GM18858 (cell line): ENCODE data around the gene RIMOC1.

Experiments
- ATAC-seq: cut with Tn5 transposase; IDR thresholded peaks from one replicate; pipeline ENCODE4 v1.9.1; 2021; ENCODE audit not compliant: unreplicated experiment

RIMOC1 gene, protein sequence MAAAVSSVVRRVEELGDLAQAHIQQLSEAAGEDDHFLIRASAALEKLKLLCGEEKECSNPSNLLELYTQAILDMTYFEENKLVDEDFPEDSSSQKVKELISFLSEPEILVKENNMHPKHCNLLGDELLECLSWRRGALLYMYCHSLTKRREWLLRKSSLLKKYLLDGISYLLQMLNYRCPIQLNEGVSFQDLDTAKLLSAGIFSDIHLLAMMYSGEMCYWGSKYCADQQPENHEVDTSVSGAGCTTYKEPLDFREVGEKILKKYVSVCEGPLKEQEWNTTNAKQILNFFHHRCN

DNA sequence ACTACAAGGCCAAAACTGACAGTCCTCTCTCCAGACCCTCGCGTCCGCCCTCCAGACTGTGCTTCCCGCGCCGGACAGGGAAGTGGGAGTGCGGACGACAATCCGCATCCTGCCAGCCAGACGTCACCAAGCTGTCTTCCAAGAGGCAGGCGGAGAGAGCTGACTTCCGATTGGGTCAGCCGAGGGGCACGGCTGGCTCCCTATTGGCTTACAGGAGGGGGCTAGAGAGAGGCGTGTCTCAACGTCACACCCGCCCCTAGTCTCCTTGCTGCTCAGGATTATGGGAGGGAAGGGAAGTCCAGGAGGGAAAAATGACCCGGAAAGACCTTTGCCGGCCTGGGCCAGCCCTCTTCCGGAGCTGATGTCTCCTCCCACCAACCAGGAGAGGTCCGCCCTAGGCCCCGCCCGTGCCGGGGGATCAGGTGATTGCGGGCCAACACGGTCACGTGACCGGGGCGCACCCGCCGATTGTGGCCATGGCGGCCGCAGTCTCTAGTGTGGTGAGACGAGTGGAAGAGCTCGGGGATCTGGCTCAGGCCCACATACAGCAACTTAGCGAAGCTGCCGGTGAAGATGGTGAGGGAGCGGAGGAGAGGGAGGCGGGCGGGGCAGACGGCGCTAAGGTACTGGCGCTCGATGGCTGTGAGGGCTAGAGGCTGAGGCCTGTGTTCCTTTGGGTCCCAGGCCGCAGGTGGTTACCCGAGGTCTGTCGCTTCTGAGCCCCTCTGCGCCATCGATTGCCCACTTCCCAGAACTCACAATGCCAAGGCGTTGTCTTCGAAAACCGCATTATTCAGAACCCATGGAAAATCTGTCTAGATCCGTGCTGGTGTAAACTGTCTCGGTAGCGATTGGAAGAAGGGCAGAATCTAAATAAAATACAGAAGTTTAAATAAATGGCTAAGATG lies at the start of gene RIMOC1:
TSS of gene RIMOC1 (plus strand) at position 453 of the 908 bp plus-strand sequence. CDS start at position 477, 24 bp downstream.
- ATAC-seq: peak; percentile 97

DNA sequence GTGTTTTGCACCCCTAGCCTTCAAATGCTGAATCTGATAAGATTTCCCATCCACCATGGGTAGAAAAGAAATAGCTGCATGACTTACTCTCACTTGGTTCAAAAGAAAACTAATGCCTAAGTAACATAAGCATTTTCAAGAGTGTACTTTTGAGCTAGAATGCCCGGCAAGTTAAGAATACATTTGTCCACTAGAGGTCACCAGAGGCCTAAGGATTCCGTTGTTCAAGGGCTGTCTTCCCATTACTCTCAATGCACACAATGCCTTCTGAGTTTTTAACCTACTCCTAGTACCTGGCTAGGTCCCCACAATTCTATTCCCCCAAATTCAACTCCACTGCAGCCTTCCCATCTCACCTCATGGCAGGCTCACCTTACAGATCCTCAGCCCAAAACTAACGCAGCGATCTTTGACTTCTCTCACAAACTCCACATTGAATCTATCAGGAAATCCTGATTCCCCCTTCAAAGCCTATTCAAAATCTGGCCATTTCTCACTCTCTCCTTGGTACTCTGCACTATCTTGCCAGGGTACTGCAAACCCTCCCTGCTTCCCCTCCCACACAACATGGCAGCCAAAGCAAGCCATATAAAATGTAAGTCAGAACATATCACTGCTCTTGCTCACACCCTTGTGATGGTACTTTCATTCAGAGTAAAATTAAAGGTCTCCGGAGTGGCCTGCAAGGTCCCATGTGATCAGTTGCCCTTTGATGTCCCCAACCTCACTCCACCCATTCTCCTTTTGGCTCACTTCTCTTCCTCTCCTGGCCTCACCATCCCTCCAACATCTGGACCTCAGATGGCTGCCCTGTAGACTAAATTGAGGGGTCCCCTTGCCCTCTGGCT lies 47.3 kb upstream of the RIMOC1 start:
- peak; percentile 87 for ATAC-seq

DNA sequence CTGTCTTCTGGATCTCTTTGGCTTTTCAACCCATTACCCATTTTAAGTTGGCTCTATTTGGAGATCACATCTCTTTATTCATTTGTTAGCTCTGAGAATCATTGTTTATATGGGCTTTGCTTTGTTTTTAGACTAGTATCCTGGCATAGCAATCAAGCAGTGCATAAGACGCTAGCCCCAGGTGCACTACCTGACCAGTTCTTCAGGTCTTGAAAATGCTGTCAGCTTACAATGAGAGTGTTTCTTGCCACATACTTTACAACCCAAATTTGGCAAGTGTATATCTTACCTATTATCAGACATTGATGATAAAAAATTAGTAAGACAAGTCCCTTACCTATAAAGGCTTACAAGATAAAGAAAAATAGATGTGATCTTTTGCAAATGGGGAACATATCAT lies 46.2 kb upstream of the RIMOC1 start:
- ATAC-seq: no peak

DNA sequence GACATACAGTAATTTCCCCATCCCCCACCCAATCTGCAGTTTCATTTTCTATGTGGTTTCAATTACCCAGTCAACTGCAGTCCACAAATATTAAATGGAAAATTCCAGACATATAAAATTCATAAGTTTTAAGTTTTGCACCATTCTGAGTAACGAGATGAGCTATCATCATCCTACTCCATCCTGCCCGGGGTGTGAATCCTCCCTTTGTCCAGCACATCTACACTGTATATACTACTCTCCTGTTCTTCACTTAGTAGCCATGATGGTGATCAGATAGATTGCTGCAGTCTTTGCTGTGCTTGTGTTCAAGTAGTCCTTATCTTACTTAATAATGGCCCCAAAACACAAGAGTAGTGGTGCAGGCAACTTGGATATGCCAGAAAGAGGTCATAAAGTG lies 45.3 kb upstream of the RIMOC1 start:
- ATAC-seq: no peak

DNA sequence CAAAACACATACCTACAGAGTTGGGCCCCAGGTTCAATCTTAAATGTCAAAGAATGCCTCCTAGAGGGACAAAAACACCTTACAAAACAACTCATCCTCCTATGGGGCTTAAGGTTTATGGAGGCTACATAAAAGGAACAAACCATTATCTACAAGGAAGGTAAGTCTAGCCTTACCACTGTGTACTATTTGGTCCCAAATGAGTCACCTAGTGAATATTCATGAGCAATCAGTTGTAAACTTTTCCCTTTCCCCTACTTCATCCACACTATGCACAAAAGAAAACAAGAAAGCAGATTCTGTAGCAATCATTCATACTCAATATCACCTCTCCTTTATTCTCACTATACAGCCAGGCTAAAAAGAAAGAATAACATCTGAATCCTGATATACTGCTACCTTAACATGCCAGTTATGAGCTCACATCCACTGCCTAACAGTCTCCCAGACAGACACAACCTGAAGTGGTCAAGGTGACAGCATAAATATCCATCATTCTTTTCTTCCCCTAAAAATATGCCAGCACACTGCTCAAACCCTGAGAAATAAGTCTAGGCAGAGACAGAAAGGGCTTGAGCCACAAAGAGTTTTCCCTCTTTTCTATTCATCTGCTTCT lies 40.2 kb upstream of the RIMOC1 start:
- peak; percentile 75 for ATAC-seq

DNA sequence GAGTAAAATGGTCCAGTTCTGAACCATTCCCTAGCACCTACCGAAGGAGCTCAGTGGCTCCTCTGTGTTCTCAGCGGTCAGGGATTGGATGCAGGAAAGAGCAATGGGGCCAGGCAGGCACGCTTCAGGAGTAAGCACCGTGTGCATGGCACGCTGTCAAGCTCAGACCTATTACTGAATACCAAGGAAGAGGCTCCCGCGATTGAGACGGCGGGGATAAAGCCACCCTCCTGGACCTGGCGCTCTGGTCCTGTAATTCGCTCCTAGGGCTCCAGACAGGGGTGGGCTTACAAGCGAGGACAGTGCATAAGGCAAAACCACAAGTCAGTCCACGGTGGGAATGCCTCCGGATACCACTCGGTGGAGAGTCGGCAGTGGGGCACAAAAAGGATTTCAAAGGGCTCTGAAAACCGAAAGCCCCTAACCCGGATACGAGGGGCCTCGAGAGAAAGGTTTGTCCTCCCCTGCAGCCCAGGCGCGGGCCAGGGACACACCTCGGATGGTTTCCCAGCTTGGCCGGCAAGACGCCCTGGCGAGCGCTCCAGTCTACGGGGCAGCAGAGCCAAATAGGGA lies 34.9 kb upstream of the RIMOC1 start:
- ATAC-seq: no peak

DNA sequence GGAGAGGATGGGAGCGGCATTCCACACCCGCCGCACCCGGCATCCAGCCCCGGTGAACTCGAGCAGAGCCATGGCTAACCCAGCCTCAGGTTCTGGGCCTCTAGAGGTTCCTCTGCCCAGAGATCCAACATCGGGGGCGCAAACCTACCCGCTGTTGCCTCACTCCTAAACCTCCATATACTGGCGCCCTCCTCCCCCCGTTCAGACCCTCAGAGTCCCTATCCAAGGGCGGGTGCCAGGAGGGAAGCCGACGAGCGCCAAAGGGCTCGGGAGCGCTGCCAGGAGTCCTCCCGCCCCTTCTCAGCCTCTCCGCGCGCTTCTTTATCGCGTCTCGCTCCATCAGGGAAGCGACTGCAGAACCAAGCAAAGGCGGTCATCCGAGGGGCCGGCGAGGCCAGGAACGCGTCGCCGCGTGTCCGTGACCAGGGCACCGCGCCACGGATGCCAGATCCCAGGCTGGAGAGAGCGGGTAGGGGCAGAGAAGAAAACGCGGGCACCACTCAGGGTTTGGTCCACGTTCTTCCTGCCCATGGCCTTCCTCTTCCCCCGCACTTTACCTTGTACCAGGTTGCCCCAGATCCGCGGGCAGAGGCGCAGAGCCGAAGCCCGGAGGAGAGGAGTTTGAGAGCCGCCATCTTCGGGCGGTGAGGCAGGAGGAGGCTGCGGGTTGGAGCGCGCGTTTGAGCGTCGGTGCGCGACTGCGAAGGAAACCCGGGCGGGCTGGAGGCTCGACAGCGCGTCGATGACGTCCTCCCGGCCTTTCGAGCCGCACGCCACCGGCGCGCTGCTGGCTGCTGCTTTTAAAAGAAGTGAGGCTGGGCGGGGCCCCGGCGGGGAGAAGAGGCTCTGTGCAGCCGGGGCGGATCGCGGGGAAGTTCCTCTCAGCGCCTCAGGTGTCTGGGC lies 34.2 kb upstream of the RIMOC1 start, which contains the start of gene OXCT1:
TSS of gene OXCT1 (minus strand) at position 702 of the 903 bp plus-strand sequence. CDS start at position 635, 67 bp downstream.
- peak; percentile 91 for ATAC-seq

DNA sequence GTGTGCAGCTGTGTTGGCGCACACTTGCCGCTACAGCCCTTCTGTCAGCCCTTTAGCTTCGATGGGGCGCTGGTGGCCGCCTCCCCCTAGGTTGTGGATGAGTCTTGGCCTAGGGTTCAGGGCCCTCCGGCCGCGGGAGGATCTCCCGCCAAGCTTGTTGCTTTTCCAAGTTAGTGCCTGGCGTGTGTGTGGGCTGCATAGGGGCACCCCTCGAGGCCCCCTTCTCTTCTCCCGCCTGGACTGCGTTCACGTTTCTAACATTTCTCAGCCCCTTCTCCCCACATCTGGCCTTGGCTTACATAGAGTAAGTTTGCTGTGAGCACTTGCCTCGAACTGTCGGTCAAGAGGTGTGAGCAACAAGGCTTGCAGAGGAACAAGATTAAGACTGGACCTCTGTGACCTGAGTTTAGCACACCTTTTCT lies 33.5 kb upstream of the RIMOC1 start:
- no peak for ATAC-seq

DNA sequence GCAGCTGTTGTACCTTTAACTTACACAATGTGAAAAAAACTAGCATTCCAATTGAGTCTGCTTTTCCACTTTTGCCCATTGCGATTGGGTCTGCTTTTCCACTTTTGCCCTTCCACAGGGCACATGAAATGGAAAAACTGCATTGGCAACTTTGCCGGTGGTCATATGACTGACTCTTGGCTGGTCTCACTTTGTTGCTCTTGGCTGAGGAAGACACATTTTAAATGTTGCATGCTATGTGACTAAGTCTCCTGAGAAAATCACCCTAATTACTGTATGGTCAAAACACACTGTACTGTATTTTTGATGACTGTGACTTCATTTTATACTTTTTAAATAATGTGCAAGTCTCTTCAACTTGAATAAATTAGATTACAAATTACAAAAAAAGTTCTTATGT lies 32.3 kb upstream of the RIMOC1 start:
- no peak for ATAC-seq

DNA sequence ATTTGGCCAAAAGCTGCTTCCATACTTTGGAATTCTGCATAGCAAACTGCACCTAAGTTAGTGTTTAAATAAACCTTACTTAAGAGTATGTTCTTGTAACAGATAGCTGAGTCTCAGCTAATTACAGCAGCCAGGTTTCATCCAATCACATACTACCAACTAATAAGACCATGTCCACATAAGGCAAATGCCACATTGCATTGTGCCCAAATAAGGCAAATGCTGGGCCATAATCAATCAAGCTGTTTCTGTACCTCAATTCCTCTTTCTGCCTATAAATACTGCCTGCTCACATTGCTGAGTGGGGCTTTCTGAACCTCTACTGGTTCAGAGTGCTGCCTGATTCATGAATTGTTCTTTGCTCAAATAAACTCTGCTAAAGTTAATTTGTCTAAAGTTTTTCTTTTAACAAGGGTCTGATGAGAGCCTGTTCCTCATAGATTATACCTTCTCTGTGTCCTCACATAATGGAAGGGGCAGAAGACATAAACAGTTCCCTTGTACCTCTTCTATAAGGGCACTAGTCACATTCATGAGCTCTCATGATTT lies 29.6 kb upstream of the RIMOC1 start:
- ATAC-seq: no peak

DNA sequence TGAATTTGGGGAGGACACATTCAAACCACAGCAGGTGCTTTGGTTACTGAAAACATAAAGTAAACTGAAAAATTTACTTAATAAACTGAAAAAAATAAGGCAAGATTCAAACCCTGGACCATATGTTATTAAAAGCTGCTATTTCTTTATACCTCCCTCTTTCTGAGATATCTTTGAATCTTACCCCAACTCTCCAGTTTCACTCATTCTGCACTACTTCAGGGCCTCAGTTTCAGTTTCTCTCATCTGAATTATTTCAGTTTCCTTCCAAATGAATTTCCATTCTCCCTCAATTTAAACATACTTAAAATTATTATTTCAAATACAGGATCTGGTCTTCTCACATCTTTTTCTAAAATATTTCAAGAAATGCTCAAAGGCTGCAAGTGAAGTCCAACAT lies 29.0 kb upstream of the RIMOC1 start:
- no peak for ATAC-seq

DNA sequence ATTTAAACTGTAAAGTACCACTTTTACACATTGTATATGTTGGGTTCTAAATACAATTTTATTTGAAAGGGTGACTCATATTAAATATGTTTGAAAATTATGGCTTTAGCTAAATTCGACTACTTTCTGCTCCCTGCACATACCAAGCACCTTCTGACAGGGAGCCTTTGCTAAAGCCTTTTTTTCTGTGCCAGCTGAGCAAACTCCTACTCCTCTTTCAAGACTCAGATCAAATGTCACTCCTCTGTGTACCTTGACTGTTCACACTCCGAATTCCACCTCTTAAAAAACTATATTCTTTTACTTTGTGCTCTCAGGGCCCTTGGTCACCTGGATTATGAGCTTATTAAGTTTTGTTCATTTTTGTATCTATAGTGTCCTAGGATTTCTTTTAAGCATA lies 27.5 kb upstream of the RIMOC1 start:
- no peak for ATAC-seq

DNA sequence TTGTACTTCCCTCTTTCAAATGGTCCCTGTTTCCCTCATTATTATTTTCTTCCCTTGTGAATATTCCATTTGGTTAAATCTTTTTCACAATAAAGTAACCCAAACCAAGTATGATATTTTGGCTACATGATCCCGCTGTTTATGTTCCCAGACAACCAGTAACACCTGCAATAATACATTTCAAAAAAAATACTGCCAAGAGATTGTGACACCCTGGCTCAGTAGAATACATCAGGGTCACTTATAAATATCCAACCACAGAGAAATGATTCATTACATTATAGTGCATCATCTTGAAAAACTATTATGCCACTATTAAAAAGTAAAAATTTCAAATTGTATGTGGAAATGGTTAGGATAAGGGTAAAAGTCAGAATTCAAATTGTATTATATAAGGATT lies 26.7 kb upstream of the RIMOC1 start:
- ATAC-seq: no peak

DNA sequence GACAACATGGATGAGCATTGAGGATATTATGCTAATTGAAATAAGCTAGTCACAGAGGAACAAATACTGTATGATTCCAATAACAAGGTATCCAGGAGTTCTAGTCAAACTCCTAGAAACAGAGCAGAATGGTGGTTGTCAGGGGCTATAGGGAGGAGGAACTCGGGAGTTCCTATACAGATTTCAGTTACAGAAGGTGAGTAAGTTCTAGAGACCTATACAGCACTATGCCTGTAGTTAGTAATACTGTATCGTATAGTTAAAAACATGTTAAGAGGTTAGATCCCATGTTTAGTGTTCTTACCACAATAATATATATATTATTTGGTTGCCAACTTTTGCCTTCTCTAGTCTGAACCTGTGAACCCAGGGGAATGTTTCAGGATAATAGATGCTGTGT lies 26.0 kb upstream of the RIMOC1 start:
- no peak for ATAC-seq

DNA sequence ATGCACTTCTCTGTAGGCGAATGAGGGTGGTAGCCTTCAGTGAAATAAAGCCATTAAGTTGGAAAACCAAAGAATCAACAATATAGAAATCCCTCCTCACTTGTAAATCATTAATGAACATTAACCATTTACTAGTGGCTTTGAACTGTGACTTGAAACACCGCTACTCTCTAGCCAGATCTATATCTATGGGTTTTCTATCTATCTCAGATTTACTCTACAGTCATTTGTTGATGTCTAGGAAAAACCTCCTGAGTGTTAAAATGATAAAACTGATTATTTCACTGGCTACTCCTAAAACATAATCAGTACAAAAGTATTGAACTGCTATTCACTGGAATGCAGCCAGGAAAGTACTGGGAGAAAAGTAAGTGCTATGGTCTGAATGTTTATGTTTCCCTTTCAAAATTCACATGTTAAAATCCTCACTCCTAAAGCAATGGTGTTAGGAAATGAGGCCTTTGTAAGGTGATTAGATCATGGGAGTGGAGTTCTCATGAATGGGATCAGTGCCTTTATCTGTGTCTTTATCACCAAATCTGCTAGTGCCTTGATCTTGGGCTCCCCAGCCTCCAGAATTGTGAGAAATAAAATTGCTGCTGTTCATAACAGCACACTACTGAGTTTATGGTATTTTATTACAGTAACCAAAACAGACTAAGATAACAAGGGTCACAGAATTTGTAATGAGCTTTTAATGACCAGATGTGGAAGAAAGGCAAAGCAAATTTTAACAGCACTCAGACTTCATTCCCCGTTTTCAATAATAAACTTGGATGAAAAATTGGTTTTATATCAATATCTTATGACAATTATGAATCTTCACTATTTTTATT lies 25.3 kb upstream of the RIMOC1 start:
- ATAC-seq: no peak

DNA sequence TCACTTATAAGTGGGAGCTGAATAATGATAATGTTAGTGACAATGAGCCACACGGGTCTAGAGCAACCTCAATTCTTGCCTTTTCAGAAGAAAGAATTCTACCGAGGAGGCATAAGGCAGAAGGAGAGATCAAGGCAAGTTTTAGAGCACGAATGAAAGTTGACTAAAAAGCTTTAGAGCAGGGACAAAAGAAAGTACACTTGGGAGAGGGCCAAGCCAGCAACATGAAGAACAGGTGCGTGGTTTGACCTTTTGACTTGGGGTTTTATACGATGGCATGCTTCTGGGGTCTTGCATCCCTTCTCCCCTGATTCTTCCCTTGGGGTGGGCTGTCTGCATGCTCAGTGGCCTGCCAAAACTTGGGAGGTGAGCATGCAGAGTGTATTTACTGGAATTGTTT lies 21.4 kb upstream of the RIMOC1 start:
- ATAC-seq: no peak

DNA sequence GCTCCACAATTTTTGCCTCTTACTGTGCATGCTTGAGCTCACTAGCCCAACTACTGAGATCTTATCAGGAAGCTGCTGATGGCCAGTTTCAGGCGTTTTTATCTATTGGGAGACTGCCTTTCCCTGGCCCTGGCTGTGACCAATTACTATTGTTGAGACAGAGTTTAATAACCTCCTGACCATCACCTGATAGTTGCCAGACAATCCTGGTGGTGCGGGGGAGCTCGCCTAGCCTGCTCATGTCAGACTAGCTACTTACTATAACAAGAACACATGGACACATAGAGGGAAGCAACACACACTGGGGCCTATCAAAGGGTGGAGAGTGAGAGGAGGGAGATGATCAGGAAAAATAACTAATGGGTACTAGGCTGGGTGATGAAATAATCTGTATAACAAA lies 20.9 kb upstream of the RIMOC1 start:
- ATAC-seq: no peak

DNA sequence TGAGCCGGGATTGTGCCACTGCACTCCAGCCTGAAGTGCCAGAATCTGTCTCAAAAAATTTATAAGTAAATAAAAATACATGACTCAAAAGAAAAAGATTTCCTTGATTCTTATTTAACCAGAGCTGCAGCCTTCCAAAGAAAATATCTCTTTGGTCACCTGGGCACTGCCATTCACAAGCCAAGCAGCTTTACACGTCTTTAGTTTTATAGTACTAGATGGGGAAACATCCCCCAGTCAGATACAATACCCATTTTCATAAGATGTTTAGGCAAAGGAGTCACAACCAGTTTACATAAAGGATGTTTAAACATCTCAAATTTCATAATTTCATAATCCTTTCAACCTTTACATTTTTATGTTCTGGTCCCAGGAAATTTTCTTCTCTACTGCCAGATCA lies 20.2 kb upstream of the RIMOC1 start:
- ATAC-seq: no peak
